NCI-H524 treated with DMSO at 0.1 percent for 48 hours (cell line): ENCODE data around the gene FBP2.

Experiments
- DNase-seq: peaks from one replicate; lab custom pipeline; 2025; lab: John Stamatoyannopoulos, UW

The FBP2 gene

GRCh38 chr9:94593459-94594345 is at the start of gene FBP2:
TSS of gene FBP2 (minus strand) at chr9:94593824. CDS start at chr9:94593726, 98 bp downstream.
- no peak for DNase-seq

GRCh38 chr9:94643176-94643575 is 49.6 kb upstream of the FBP2 start:
- no peak for DNase-seq

- no peak for DNase-seq
Measured at GRCh38 chr9:94642501-94642900, 48.9 kb upstream of the FBP2 start.

- no peak for DNase-seq
Measured at GRCh38 chr9:94639999-94640376, 46.4 kb upstream of the FBP2 start.

DNA sequence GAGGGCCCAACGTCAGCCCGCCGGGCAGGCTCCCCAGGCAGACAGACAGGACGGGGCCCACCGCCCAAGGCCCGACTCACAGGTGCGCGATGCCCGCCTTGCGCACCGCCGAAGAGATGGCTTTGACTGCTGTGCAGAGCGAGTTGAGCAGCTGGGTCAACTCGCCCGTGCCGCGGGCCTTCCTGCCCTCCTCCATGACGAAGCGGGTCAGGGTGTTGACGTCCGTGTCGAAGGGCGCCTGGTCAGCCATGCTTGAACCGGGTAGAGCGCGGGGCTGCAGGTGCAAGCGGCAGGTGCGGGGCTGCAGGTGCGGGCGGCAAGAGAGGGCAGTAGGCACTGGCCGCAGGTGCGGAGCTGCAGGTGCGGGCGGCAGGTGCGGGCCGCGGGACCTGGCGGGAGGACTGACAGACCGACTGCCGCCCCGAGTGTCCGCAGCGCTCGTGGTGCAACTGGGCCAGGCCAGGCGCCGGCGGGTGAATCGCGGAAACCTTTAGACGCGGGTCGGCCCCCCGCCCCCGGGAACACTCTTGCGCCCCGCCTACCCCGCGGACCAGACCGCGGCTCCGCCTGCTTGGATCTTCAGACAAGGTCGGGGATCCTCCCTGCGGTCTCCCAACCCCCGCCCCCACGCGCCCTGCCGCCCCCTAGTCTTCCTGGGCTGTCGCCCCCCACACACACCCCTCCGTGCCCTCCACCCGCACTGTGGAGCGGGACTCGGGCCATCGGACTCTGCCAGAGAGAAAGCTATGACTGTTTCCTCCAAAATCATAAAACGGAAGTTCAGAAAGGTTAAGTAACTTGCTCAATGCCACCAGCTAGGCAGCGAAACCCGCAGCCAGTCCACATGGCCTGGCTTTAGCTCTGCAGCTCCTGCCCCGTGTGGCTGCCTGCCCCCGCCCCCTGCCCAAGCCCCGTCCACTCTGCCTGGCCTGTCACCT is 45.7 kb upstream of the FBP2 start, which contains the start of gene FBP1:
Gene FBP1 (minus strand): TSS at position 458 of the 938 bp plus-strand sequence. CDS start 208 bp downstream, at position 250.
- no peak for DNase-seq

- DNase-seq, result no peak
Measured at GRCh38 chr9:94638335-94639060, 44.9 kb upstream of the FBP2 start.

DNA sequence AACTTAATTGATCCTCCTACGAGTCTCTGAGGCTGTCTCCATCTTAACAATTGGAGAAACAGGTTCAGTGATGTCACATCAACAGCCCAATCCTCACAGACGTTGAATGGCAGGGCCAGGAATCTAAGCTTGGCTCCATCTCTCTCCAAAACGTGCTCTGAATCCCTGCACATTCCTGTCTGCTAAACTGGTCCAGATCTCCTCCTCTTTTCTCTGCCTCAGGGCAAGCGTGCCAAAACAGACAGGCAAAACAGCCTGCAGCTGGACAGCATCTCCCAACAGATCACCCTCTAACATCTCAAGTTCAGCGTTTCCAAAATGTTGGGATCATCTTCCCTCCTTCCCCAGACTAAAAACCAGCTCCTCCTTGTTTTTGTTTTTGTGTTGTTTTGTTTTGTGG is 39.1 kb upstream of the FBP2 start:
- no peak for DNase-seq

GRCh38 chr9:94631599-94631998 is 38.0 kb upstream of the FBP2 start:
- DNase-seq, result no peak

GRCh38 chr9:94630833-94631232 is 37.2 kb upstream of the FBP2 start:
- no peak for DNase-seq

DNA sequence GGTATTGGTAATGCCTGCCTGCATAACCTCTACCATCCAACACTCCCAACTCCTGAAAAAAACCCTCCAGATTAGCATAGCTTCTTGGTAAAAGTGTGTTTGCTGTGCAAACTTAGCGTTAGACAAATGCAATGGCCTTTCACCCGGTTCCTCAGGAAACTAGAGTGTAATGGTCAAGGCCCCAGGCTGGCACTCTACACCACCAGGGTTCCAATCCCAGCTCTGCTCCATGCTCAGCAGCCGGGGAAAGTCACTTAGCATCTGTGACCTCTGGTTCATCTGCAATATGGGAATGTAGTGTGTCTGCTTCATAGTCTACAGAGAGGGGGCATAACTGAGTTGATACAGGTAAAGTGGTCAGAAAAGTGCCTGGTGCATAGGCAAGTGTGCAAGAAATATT is 36.7 kb upstream of the FBP2 start:
- no peak for DNase-seq

DNA sequence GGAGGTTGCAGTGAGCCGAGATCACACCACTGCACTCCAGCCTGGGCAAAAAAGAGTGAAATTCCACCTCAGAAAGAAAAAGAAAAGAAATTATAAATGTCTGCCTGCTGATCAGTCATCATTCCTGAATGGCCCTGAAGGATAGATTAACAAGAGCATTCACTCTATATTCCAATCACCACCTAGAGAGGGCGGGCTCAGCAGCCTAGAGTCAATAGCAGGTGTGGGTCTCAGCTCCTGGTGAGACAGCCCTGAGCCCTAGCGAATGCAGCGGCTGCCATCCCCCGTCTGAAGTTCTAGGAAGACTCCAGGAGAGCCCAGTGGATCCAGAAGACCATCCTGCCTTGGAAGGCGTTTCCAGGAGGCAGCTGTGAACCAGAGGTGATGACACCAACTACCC is 33.7 kb upstream of the FBP2 start:
- DNase-seq, result no peak

DNA sequence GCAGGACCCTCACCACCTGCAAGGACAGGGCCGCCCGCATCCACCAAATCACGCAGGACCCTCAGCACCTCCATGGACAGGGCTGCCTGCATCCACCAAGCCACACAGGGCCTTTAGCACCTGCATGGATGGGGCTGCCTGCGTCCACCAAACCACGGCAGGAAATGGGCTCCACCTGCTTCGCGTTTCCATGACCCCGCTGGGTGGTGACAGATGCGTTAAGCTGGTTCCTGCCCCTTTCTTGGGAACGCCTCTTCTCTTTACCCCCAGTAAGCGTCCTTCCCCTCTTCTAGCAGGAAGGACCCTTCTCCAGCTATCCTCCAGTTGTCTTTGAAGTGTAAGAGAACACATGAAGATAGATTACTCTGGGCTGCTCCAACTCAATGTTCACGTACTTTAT is 32.2 kb upstream of the FBP2 start:
- no peak for DNase-seq

DNA sequence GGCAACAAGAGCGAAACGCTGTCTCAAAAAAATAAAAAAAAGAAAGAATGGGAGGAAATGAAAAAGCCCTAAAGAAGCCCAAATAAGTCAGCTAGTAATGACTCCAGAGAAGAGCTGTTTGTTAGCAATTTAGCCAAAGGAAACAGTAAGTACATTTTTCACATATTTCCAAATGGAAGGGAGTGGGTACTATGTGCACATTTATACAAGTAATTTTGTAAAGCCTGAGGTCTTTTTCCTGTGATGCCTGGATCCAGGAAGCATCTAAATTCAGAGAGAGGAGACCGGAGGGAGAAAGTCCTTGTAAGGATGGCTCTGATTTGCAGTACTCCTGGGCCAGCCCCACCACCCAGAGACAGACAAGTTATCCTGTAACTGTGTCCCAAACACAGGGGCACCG is 31.0 kb upstream of the FBP2 start:
- DNase-seq, result no peak

DNA sequence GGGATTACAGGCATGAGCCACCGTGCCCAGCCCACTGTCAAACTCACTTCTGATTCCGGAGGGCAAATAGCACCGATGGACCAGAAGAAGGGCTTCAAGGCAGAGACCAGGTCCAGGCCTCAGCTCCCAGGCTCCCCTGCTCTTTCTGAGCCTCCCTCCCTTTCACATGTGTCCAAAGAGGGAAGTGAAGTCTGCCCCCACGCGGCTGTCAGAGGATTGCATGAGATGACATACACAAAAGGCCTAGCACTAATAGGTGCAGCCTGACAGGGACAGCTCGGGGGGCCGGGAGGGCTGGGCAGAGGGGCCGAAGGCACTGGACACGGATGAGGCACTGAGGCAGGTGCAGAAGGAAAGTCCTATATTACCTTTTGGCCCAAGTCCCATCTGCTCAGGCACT is 29.6 kb upstream of the FBP2 start:
- no peak for DNase-seq

DNA sequence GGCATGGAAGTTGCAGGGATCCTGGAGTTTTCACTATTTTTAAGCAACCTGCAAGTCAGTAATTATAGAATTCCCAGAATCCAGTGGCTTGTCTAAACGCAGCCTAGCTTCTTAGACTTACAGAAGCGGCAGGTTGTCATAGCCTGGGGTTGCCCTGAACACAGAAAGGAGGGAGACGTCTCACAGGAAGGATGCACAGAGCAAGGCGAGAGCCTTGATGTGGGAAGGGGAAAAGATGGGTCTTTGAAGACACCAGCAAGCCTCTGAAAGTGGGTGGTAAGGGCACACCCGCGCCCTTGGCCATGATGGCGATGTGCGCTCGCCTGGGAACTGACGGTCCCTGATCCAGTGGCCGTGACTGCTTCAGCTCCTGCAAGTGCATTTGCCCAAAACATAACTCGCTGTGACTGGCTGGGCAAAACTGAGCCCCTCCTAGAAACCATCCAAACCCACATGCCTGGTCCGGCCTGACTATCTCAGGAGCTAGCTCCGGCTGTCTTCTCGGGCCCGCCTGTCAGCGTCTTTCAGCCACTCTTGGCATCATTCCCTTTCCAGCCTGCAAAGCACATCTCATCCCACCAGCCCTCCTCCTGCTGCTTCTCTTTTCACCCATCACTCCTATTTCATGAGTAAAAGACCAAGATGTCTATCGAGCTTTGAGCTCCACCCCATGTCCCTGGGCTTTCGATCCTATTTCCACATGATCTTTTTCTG is 28.6 kb upstream of the FBP2 start:
- DNase-seq, result no peak

- no peak for DNase-seq
Measured at GRCh38 chr9:94619026-94619425, 25.4 kb upstream of the FBP2 start.

- no peak for DNase-seq
Measured at GRCh38 chr9:94613003-94613402, 19.4 kb upstream of the FBP2 start.

DNA sequence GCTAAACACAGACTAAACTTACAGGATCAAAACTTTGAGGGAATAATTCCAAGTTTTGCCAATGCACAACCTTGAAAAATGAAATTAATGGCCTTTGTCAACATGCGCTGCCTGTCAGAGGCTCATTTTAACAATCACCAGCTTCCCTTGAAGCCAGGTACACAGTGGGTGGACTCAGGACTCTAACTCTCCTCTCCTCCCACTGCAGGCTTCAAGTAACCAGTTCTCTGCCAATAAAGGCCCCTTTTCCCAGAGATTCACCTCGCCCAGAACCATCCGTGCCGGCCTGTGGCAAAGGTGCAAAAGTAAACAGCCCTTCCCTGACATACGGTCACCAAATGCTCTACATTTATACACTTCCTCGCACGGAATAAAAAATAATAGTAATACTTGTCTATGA is 18.4 kb upstream of the FBP2 start:
- DNase-seq, result no peak

- DNase-seq, result no peak
Measured at GRCh38 chr9:94611638-94612068, 18.0 kb upstream of the FBP2 start.

- no peak for DNase-seq
Measured at GRCh38 chr9:94610181-94610606, 16.6 kb upstream of the FBP2 start.

- DNase-seq, result no peak
Measured at GRCh38 chr9:94607423-94607691, 13.7 kb upstream of the FBP2 start.
